Stimulated activated CD8-positive, alpha-beta memory T cell treated with anti-CD3 and anti-CD28 coated beads, Interleukin-7, amount 100 ng/mL, for 48 hours (primary cell): ENCODE measurements around the gene RELN.
"Not testable (repeated sequence)": the region's sequence is repeated elsewhere in the genome, so short reads cannot be mapped to it uniquely, and the experiment has no call there.

Source experiments
- DNase-seq, 2 donors: peaks; one replicate each; pipeline ENCODE4 v3.0.0-alpha.2; 2020; ENCODE audit warnings: low read depth in 1 of 2; ENCODE audit errors: extremely low read depth in 1 of 2

The RELN gene

GRCh38 chr7:103856929-103857328, 132.5 kb downstream of the RELN start:
- DNase-seq, result no peak

GRCh38 chr7:103855671-103856070, 133.8 kb downstream of the RELN start:
- no peak for DNase-seq

DNA sequence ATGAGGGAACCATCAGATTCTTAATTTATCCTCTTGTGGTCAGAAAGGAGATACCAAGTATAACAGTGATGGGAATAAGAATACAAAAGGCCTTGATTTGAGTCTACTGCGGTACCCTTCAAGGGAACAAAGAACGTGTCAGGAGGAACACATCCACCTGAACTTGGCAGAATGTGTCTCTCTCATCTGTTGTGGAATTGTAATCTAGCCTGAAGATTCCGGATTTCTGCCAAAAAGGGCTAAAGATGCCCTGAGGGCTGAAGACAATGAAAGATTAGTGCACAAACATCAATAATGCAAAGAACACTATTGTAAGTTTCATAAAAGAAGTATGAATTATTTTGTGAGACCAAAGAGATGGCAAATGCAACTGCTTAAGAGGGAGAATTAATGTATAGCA, 134.8 kb downstream of the RELN start:
- DNase-seq, result no peak

DNA sequence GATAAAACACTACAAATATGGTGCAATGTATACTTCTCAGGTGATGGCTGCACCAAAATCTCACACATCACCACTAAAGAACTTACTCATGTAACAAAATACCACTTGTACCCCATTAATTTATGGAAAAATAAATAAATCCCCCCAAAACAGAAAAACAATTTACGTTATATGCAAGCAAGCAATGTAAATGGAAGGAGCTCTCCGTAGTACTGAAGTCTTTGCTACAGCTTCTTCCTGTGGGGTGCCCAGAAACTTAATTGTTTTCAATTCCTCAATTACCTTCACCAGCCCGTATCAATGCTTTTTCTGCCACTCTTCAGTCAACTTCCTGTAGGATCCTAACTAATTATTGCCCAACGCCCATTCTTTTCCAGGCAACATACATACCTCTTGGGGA, 138.1 kb downstream of the RELN start:
- DNase-seq, result no peak

DNA sequence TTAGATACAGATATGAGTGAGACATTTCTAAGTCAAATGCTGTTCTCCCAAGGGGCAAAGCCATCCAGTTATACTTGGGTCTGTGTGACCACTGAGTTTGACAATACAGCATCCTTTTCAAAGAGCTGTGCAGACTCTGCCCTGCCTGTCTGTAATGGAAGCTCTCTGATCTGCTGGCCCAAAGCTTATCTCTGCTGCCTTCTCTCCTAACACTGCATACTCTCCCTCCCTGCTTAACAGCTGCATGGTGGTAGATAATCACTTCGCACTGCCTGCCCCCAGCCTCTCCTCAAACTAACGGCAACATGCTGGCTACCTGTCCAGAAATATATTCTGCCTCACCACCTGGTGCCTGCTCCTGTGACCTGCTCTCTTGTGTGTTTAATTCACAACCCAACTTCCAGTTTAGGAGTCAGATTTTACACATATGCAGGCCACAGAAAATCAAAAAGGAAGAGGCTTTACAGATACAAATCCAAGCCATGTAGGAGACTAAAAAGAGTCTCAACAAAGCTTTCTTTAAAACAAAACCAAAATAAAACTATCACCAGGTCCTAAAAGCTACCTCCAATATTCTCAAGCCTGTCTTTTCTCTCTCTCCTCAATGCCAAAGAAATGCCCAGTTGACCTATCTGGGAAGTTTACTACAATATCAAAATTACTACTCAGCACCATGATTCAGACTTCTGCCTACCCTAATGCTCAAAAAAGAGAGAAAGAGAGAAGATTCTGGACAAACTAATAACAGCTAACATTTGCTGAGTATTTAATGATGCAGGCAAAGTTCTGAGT, 145.6 kb downstream of the RELN start:
- no peak for DNase-seq

DNA sequence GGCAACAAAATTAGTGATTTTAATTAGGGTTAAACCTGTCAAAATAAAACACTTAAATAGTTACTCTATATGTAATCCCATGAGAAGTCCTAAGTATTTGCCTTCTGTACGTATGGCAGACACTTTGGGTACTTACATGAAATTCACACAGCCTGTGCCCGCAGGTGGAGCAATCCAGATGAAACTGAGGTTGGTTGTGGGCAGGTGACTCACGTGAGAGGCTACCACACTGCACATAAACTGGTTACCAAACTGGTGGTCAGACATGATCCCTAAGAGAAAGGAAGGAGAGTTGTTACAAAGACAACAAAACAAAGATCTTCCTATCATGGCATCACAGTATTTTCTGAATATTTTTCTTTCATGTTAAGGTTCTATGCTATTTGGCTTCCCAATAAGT, 156.1 kb downstream of the RELN start:
- DNase-seq, result no peak

GRCh38 chr7:103832438-103832837, 157.0 kb downstream of the RELN start:
- DNase-seq, result no peak

GRCh38 chr7:103824251-103824650, 165.2 kb downstream of the RELN start:
- DNase-seq, result no peak

DNA sequence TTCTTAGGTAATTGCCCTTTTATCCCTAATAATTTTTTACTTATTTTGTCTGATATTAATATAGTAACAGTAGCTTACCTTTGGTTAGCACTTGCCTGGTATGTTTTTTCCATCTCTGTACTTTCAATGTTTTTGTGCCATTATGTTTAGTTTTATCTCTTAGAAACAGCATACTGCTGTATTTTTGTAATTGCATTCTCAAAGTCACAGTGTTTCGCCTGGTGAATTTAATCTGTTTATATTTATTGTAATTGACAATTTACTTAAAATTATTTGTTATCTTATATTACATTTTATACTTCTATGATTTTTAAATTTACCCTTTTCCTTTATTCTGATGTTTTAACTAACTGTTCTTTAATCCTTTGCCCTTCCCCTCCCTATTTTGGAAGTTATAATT, 166.4 kb downstream of the RELN start:
- DNase-seq, result no peak

DNA sequence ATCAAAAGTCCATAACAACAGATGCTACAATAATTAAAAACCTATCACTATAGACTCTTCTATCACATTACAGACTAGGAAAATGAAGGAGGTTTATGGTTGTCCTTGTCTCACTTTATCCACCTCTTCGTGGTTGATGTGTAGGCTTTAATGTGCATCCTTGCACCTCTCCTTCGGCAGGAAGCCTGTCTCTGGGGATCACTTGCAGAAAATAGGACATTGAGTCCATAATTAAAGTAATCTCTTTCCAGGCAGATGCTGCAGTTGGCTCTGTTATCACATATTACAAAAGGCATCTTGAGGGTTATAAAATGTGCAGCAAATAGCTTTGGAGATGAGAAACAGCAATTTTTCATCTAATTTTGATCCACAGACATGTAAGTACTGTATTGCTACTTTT, 168.4 kb downstream of the RELN start:
- no peak for DNase-seq

- DNase-seq, result not testable (repeated sequence)
Observed at GRCh38 chr7:103815972-103816371, 173.5 kb downstream of the RELN start.

GRCh38 chr7:103813970-103814369, 175.5 kb downstream of the RELN start:
- DNase-seq, result no peak

DNA sequence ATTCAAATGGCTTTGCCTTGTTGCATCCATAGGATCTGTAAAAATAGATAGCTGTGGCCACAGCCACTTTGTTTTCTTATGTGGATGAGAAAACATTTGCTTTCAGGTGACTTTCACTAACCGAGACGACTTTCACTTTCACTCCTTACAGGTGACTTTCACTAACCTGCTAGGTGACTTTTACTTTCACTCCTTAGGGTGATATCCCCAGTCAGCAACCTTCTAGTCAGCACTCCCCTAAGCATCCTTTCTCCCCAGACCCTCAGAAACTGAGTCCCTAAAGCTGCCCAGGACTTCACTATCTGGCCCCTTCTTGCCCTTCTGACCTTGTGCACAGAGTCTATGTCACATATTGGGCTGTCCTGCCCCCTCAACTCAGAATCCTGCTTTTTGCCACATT, 177.5 kb downstream of the RELN start:
- no peak for DNase-seq

GRCh38 chr7:103811290-103811689, 178.2 kb downstream of the RELN start:
- DNase-seq, result no peak

GRCh38 chr7:103810112-103810744, 179.2 kb downstream of the RELN start:
- no peak for DNase-seq

GRCh38 chr7:103809229-103809994, 180.0 kb downstream of the RELN start:
- DNase-seq, result no peak

DNA sequence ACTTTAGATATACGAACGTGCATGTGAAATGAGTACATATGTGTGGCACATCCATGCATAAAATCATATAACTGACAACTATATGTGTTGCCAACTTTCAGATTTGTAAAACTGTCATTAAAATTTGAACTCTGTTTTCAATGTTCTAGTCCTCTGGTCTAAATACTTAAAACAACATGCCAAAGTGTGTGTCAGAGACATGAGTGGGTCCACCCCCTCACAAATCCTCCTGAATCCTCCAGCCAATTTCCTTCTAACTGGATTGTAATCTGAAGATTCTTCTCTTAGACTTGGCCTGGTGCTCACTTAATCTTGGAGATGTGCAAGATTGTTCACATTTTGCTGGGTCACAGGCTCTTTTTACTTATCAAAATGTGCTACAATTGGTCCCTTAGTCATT, 184.1 kb downstream of the RELN start:
- DNase-seq, result no peak

- DNase-seq, result no peak
Observed at GRCh38 chr7:103803631-103804030, 185.8 kb downstream of the RELN start.

DNA sequence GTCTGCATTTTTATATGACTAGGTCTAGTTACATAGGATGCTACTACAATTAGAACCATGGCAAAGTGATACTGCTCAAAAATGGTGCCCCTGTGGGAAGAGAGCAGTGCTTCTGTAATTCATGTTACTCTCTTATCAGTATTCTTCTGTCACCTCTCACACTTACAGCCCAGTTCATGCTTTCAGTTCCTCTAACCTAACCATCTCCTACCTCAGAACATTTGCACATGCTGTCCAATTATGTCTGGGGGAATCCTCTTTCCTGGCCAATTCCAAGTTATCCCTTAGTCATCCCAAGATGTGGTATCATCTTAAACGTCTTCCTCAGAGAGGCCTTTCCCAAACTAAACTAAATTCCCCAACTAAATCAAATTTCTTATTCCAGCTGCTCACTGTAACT, 190.2 kb downstream of the RELN start:
- no peak for DNase-seq

DNA sequence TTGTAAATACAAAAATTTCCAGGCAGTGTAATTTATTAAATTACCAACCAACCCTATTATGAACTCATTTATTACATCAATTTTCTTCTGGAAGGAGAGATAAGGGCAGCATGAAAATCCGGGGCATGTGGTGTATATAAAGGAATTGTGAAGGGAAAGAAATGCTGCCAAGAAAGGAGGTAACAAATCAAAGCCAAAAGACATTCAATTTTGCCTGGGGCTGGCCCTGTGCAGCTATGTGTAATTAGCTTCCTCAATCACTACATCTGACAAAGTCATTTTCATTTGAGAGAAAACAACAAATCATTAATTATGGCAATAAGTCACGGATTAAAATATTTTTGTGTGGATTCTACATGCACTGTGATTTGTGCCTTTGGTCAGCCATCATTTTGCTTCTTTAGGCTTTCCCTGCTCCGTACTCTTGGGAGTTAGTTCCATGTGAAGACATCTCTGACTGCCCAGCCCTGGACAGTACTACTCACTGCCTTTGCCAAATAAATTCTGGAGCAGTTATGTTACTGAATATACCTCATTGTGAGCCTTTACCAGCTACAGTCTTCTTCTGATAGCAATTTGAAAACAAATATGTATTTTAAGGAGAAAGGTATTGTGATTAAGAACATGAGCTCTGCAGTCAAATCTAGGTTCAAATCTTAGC, 191.7 kb downstream of the RELN start:
- no peak for DNase-seq

DNA sequence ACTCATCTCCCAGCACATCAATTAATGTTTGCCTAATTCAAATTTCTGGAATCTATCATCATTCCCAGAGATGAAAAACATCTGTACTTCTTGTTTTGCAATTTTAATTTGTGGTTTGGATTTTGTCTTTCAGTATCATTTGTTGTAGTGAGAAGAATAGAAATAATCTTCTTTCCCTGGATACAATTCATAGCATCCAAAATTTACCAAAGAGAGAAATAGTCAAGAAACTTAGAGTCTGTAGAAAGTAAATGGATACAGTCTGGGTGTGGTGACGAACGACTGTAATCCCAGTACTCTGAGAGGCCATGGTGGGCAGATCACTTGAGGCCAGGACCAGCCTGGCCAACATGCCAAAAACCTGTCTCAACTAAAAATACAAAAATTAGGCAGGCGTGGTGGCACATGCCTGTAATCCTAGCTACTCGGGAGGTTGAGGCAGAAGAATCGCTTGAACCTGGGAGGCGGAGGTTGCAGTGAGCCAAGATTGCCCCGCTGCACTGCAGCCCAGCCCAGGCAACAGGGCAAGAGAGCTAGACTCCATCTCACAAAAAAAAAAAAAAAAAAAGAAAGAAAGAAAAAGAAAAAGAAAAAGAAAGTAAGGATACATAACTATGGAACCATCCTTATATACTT, 193.0 kb downstream of the RELN start:
- DNase-seq, result no peak
